Fibroblast of peridontal ligament (primary cell): ENCODE data around the gene TMX2.
"Not testable (repeated sequence)": the region's sequence is repeated elsewhere in the genome, so short reads cannot be mapped to it uniquely, and the experiment has no call there.

ENCODE experiments used
- DNase-seq: peaks from one replicate; pipeline ENCODE4 v3.0.0-alpha.2; 2010; ENCODE audit errors: extremely low read depth

Gene TMX2

GRCh38 chr11:57713835-57714234 lies 1.4 kb downstream of the TMX2 start:
- no peak for DNase-seq

GRCh38 chr11:57716726-57717125 lies 4.3 kb downstream of the TMX2 start:
- DNase-seq, result not testable (repeated sequence)

- DNase-seq, result no peak
Observed at GRCh38 chr11:57727185-57727584, 14.8 kb downstream of the TMX2 start.

GRCh38 chr11:57728829-57729228 lies 16.4 kb downstream of the TMX2 start:
- no peak for DNase-seq

- DNase-seq, result no peak
Observed at GRCh38 chr11:57729479-57729878, 17.1 kb downstream of the TMX2 start.

GRCh38 chr11:57732661-57733060 lies 20.3 kb downstream of the TMX2 start:
- DNase-seq, result no peak

GRCh38 chr11:57735619-57736298 lies 23.4 kb downstream of the TMX2 start:
- DNase-seq, result no peak

GRCh38 chr11:57741132-57742086 lies 29.0 kb downstream of the TMX2 start, which contains the start of gene SELENOH:
TSS of gene SELENOH (plus strand) at chr11:57741491. CDS start at chr11:57741596, 105 bp downstream.
- DNase-seq, result peak; percentile 96

- DNase-seq, result no peak
Observed at GRCh38 chr11:57742087-57742452, 29.7 kb downstream of the TMX2 start.

GRCh38 chr11:57744357-57744756 lies 32.0 kb downstream of the TMX2 start:
- no peak for DNase-seq

GRCh38 chr11:57745206-57745605 lies 32.8 kb downstream of the TMX2 start:
- DNase-seq, result no peak

GRCh38 chr11:57746920-57747319 lies 34.5 kb downstream of the TMX2 start:
- no peak for DNase-seq

GRCh38 chr11:57751176-57751575 lies 38.8 kb downstream of the TMX2 start:
- no peak for DNase-seq

- DNase-seq, result peak; percentile 60
Observed at GRCh38 chr11:57751676-57752253, 39.4 kb downstream of the TMX2 start, which contains the start of gene BTBD18. TSS of gene BTBD18 (minus strand) at chr11:57751819. CDS start at chr11:57751188, 631 bp downstream.

GRCh38 chr11:57752954-57753353 lies 40.6 kb downstream of the TMX2 start:
- no peak for DNase-seq

GRCh38 chr11:57758174-57758573 lies 45.8 kb downstream of the TMX2 start:
- no peak for DNase-seq

GRCh38 chr11:57761301-57762234 lies 49.2 kb downstream of the TMX2 start, which contains the start of gene CTNND1:
TSS of gene CTNND1 (plus strand) at chr11:57761802. CDS start at chr11:57791479, 29,677 bp downstream.
- DNase-seq, result peak; percentile 99

GRCh38 chr11:57762235-57762861 lies 50.0 kb downstream of the TMX2 start:
- DNase-seq, result no peak

GRCh38 chr11:57763568-57763967 lies 51.2 kb downstream of the TMX2 start:
- peak; percentile 57 for DNase-seq

- DNase-seq, result no peak
Observed at GRCh38 chr11:57764021-57764420, 51.6 kb downstream of the TMX2 start.

- DNase-seq, result no peak
Observed at GRCh38 chr11:57764566-57764965, 52.2 kb downstream of the TMX2 start.
